NCI-H345 treated with DMSO at 0.1 percent for 48 hours (cell line): ENCODE measurements around the gene LANCL3.
"Not testable (repeated sequence)": the region's sequence is repeated elsewhere in the genome, so short reads cannot be mapped to it uniquely, and the experiment has no call there.

Experiments used
- DNase-seq: peaks from one replicate; lab custom pipeline; 2025; ENCODE audit not compliant: unreplicated experiment; lab: John Stamatoyannopoulos, UW

Gene LANCL3

DNA sequence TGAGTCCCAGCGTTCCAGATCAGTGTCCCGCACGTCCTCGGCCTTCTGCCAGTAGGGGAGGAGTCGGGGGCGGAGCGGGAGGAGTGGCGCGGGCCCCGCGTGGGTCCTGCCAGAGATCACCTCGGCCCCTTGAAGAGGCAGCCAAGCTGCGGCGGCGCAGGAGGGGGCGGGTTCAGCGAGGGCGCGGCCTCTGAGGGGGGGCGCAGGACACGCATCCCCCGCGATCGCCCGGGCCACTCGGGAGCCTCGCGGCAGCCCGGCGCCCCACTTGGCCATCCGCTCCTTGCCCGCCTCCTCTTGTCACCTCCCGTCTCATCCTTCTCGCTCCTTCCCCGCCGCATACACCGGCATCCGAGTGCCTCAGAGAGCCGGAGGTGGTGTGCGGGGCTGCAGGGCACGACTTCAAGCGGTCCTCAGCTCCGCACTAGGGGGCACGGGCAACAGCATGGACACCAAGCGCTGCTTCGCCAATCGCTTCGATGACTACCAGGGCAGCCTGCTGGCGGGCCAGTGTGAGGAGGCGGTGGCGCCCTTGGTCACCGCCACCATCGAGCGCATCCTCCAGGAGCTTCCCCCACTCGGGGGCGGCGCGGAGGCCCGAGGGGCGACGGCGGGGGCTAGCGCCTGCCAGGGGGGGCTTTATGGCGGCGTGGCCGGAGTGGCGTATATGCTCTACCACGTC, at the start of gene LANCL3:
LANCL3 (plus strand) TSS at position 236 of the 682 bp plus-strand sequence; CDS start at position 446, 210 bp downstream.
- DNase-seq = peak; percentile 8

GRCh38 chrX:37523673-37524072, 47.8 kb upstream of the LANCL3 start:
- not testable (repeated sequence) for DNase-seq

- no peak for DNase-seq
Measured at GRCh38 chrX:37541991-37542390, 29.5 kb upstream of the LANCL3 start.

GRCh38 chrX:37542791-37543190, 28.7 kb upstream of the LANCL3 start:
- no peak for DNase-seq

- no peak for DNase-seq
Measured at GRCh38 chrX:37543324-37543723, 28.1 kb upstream of the LANCL3 start.

DNA sequence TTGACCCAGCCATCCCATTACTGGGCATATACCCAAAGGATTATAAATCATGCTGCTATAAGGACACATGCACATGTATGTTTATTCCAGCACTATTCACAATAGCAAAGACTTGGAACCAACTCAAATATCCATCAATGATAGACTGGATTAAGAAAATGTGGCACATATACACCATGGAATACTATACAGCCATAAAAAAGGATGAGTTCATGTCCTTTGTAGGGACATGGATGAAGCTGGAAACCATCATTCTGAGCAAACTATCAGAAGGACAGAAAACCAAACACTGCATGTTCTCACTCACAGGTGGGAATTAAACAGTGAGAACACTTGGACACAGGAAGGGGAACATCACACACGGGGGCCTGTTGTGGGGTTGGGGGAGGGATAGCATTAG, 26.9 kb upstream of the LANCL3 start:
- not testable (repeated sequence) for DNase-seq

- DNase-seq = no peak
Measured at GRCh38 chrX:37545066-37545465, 26.4 kb upstream of the LANCL3 start.

GRCh38 chrX:37549619-37550018, 21.8 kb upstream of the LANCL3 start:
- DNase-seq = not testable (repeated sequence)

GRCh38 chrX:37553476-37553875, 18.0 kb upstream of the LANCL3 start:
- no peak for DNase-seq

GRCh38 chrX:37565254-37565653, 6.2 kb upstream of the LANCL3 start:
- DNase-seq = not testable (repeated sequence)

GRCh38 chrX:37570349-37570748, 1.1 kb upstream of the LANCL3 start:
- not testable (repeated sequence) for DNase-seq

DNA sequence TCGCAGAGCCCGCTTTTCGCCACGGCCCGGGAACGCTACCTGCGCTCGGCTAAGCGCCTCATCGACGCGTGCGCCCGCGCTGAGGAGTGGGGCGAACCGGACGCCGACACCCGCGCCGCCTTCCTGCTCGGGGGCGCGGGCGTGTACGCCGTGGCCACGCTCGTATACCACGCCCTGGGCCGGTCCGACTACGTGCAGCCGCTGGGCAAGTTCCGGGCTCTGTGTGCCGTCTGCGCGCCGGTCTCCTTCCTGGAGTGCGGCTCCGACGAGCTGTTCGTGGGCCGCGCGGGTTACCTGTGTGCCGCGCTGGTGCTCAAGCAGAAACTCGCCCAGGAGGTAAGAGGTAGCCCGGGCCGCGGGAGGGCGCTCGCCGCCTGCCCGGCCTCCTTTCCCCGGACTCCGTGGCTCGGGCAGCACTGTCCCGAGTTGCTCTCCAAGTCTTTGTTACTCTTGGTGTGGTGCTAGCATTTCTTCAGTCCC, 687 bp downstream of the LANCL3 start:
- peak; percentile 2 for DNase-seq

- DNase-seq = not testable (repeated sequence)
Measured at GRCh38 chrX:37573121-37573520, 1.7 kb downstream of the LANCL3 start.

DNA sequence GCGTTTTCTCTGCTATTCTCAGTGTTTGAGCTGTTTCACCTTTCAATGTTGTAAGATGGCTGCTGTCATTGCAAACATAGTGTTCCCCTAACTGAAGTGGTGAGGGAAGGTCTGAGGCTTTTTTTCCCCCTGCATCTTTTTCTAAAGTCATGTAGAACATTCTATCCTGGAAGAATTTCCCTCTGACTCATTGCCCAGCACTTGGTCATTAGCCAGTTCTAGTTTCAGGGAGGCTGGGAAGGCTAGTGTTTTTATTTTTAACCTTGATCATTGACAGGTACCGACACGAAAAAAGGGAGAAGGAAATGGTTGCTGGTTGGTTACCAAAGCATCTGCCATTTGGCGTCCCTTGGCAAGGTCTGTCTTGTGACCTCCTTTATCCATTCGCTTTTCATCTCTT, 6.6 kb downstream of the LANCL3 start:
- DNase-seq = no peak

GRCh38 chrX:37580080-37580479, 8.6 kb downstream of the LANCL3 start:
- DNase-seq = no peak

DNA sequence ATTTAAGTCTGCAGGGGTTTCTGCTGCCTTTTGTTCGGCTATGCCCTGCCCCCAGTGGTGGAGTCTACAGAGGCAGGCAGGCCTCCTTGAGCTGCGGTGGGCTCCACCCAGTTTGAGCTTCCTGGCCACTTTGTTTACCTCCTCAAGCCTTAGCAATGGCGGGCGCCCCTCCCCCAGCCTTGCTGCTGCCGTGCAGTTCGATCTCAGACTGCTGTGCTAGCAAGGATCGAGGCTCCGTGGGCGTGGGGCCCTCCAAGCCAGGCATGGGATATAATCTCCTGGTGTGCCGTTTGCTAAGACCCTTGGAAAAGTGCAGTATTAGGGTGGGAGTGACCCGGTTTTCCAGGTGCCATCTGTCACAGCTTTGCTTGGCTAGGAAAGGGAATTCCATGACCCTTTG, 15.9 kb downstream of the LANCL3 start:
- not testable (repeated sequence) for DNase-seq

DNA sequence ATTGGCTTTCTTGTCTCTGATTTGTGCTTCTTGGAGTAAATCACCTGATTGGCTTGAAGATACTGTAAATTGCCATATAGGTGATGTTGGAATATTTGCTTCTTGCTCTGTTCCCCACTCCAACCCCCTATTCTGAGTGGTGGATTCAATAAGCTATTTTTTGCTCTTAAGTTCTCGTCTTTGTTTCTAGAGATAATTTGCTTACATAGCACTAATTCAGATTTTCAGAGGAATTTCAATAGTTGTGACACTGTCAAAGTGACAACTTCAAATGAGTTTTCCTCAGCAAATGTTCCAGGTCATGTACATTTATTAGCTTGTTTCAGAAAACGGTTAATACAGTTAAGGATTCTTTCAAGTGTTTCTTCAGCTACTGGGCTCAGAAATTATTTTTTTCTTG, 18.6 kb downstream of the LANCL3 start:
- DNase-seq = no peak

DNA sequence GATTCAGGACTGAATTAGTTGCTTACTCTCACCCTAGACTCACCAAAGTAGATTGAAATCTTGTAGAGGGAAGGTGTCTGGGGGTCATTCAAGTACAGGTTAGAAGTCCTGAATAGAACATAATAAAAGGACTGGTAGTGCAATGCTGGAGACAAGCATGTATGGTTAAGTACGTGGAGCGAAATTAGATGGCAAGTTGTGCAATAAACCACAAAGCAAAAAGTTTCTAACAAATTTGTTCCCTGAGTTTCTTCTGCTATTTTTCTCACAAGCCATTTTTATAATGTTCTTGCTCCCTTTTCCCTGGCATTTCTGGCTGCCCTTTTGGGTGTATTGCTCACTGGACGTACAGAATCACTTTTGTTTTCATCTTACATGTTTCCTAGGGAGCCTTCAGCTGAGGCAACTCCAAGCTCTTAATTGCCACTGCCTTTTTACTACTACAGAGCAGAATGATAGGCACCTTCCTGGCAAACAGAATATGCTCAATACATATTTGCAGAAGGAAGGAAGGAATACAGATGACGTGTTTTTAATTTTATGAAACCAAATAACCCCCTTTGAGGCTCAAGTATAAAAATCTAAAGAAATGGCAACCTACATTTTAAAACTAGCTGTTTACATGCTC, 23.4 kb downstream of the LANCL3 start:
- DNase-seq = no peak

DNA sequence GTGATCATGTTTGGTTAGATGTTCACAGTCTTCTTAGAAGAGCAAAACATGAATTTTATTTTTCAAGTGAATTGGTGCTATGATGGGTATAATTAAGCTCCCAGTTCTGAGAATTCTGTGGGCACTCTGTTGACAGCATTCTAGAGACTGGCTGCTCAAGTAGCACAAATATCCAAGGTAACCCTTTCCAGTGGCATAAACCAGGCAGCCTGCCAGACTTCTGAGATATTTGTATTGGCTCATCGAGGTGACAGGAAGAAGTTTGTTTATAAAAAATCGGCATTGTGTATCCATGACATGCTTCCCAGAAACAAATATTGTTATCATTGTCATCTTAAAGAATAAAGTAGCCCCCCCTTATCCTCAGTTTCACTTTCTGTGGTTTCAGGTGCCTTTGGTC, 28.3 kb downstream of the LANCL3 start:
- no peak for DNase-seq

- no peak for DNase-seq
Measured at GRCh38 chrX:37603938-37604409, 32.5 kb downstream of the LANCL3 start.

GRCh38 chrX:37607243-37607642, 35.8 kb downstream of the LANCL3 start:
- DNase-seq = no peak

DNA sequence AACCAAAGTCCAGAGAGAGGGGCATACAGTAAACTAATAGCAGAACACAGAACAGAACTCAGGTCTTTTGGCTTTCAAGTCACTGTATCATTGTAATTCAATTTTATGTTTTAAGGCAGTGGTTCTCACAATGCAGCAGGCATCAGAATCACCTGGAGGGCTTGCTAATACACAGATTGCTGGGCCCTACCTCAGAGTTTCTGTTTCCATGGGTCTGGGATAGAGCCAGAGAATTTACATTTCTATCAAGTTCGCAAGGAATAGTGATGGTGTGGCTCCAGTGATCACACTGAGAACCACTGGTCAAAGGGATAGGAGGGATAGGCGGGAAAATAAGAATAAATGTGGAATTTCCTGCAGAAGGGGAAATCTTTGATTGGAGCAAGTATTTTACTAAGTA, 36.7 kb downstream of the LANCL3 start:
- no peak for DNase-seq
